Glomerular visceral epithelial cell (primary cell): ENCODE data around the gene KPNA4.
"Not testable (repeated sequence)": the region's sequence is repeated elsewhere in the genome, so short reads cannot be mapped to it uniquely, and the experiment has no call there.

ENCODE experiments used
- DNase-seq: peaks from one replicate; pipeline ENCODE4 v3.0.0-alpha.2; 2016; ENCODE audit errors: extremely low spot score

KPNA4 gene

DNA sequence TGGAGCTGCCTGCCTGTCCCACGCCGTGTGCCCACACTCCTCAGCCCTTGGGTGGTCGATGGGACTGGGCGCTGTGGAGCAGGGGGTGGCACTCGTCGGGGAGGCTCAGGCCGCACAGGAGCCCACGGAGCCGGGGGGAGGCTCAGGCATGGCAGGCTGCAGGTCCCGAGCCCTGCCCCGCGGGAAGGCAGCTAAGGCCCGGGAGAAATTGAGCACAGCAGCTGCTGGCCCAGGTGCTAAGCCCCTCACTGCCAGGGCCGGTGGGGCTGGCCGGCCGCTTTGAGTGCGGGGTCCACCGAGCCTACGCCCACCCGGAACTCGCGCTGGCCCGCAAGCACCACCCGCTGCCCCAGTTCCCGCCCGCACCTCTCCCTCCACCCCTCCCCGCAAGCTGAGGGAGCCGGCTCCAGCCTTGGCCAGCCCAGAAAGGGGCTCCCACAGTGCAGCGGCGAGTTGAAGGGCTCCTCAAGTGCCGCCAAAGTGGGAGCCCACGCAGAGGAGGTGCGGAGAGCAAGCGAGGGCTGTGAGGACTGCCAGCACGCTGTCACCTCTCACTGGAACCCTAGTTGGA, 8.7 kb upstream of the KPNA4 start:
- DNase-seq, result not testable (repeated sequence)

DNA sequence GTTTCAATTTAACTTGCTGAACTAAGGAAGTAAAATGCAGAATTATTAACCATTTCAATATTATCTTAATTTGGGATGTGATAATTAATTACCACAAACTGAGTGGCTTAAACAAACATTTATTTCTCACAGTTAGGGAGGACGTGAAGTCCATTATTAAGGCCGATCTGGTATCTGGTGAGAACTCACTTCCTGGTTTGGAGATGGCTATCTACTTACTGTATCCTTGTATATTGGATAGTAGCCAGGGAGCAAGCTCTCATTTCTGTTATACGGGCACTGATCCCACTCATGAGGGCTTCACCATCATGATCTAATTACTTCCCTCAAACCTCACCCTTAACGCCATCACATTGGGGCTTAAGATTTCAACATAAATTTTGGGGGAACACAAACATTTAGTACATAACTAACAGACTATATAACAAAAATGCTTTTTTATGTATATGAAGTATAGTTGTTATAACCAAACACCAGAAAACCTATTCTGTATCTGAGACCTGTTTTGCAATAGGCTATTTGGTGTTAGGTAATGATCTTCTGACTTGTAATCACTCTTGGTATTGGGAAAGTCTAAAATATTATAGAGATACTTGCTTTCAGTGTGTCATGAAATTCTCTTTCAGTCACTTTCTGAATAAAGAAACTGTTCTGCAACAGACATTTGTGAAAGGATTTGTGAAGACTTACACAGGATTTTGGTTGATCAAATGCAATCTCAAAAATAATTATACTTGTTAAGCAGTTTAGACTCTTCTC, 4.7 kb upstream of the KPNA4 start:
- no peak for DNase-seq

DNA sequence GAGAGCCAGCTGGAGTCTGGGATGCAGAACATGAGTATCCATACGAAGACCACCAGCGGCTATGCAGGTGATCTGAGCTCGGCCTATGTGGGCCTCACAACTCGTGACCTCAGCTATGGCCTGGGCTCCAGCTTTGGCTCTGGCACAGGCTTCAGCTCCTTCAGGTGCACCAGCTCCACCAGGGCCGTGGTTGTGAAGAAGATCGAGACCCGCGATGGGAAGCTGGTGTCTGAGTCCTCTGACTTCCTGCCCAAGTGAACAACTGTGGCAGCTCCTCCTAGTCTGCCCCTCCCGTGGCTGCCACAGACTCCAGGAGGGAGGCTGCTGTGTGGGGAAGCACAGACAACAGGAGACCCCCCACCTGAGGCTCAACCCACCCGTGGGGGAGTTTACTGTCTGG, 3.6 kb upstream of the KPNA4 start:
- no peak for DNase-seq

DNA sequence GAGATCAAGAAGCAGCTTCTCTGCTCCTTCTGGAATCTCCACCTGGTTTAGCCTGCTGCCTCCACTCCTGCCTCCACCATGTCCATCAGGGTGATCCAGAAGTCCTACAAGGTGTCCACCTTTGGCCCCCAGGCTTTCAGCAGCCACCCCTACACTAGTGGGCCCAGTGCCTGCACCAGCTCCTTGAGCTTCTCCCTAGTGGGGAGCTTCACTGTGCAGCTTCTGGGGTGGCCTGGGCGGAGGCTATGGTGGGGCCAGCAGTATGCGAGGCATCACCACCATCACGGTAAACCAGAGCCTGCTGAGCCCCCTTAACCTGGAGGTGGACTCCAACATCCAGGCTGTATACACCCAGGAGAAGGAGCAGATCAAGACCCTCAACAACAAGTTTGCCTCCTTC, 2.4 kb upstream of the KPNA4 start:
- DNase-seq, result no peak

DNA sequence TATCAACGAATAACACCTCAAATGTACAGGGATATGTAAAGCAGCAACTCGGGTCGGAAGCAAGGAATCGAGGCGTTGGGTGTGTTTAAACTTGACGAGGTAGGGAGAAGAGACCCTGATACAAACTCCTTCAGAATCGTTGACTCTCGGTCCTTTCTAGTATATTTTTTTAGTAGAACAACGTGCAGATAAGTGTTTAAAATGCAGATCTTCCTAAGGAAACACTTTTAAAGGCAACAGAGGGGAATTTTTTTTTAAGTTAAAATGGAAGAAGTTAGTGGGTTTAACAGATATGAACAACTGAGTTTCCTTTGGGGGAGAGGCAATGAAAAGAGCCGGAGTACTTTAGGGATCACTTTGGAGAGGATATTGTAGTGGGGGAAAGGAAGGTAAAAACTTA, 1.1 kb upstream of the KPNA4 start:
- DNase-seq, result no peak

DNA sequence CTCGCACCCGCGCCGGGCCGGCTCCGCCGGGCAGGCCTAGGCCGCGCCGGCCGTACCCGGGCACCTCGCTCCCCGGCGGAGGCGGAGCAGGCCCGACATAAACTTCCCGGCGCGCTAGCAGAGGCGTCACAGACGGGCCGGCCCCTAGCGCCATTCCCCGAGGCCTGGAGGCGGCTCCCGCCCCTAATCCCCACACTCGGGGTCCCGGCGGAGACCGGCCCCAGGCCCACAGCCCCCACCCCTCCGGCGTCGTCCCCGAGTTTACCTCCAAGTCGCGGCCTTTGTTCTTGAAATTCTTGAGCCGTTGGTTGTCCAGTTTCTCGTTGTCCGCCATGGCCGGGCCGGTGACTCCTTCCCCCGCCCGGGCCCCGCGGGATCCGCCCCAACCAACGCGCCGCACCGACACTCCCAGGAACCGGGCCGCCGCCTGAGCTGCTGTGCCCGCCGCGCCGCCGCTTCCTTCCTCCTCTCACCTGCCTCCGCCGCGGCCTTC, 376 bp downstream of the KPNA4 start:
- DNase-seq, result peak; percentile 60

DNA sequence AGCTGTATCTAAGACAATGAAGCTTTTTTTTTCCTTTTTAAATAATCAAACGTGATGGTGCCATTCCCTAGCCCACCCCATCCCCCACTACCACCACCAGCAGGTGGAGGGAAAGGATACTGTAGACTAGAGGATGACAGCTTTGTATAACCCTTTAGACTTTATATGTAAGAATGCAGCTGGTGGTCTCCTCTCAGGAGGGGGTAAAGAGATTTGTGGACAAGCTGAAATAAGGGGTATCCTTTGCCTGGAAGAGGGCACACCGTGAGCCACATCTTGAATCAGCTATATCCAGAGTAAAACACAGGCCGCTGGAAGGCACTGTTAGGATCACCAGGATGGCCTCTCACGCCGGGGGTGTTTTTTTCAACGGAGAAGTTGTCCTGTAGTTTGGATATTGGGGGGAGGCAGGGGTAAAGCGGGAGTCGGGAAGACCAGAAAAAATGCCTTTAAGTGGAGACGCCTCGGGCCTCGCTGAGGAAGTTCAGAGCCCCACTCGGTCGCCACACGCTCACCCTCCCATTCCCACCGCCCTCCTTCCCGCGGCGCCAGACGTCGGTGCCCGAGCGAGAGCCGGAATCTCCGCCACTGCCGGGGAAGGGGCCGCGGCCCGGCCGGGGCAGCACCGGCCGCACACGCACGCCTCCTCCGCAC, 986 bp downstream of the KPNA4 start:
- DNase-seq, result peak; percentile 9

DNA sequence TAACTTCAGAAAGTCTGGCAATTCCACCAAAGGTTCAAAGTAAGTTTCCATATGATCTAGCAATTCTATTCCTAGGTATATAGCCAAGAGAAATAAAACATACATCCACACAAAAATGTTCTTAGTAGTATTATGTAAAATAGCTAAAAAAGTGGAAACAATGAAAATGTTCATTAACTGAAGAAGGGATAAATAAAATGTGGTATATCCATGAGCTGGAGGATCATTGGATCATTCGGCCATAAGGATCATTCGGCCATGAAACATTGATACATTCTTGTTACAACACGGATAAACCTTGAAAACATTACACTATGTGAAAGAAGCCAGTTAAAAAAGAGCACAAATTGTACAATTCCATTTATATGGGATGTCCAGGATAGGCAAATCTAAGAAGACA, 2.4 kb downstream of the KPNA4 start:
- no peak for DNase-seq

DNA sequence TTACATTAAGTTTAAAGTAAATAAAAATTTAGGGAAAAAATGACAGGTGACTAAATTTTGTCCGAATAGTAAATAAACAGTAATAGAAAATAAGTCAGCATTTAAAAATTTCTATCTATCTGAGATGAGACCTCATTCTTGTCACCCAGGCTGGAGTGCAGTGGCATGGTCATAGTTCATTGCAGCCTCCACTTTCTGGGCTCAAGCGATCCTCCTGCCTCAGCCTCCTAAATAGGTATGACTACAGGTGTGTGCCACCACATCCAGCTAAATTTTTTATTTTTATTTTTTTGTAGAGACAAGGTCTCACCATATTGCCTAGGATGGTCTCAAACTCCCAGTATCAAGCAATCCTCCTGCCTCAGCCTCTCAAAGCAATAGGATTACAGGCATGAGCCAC, 7.8 kb downstream of the KPNA4 start:
- DNase-seq, result no peak

DNA sequence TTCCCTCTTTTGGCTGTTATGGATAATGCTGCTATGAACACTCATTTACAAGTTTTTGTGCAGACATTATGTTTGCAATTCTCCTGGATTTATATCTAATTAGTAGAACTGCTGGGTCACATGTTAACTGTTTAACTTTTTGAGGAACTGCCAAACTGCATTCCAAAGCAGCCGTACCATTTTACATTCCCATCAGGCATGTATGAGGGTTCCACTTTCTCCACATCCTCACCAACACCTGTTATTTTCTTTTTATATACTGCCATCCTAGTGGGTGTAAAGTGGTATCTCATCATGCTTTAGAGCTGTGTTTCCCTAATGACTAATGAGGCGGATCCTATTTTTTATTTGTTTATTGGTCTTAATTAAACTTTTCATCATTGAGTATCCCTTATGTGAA, 9.2 kb downstream of the KPNA4 start:
- no peak for DNase-seq

DNA sequence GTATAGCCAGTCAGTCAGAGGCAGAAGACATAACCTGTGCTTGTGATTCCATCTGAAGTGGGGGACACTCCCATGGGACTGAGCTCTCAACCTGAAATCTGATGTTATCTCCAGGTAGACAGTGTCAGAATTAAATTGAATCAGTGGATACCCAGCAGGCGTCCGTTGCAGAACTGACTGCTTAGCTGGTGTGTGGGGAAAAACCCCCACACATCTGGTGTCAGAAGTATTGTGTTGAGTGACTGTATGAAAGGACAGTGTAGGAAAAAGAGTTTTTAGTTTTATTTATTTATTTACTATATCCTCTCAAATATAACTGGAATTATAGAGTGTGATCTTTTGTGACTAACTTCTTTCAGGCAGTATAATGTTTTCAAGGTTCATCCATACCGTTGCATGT, 10.4 kb downstream of the KPNA4 start:
- DNase-seq, result no peak

DNA sequence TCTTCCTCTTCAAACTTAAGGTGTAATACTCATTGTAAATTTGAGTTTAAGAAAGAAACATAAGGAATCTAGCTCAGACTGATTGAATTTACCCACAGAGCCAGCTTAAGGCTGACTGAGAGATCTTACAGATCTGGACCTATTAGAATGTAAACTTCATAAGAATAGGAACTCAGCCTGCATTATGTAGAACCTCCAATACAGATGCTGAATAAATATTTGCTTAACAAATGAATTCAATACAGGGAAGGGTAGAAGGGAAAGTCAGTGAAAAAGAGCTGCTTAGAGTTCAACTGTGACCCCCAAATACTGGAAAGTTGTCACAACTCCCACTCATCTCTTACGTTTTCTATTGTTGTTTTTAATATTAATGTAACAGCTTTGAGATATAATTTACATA, 11.5 kb downstream of the KPNA4 start:
- no peak for DNase-seq

DNA sequence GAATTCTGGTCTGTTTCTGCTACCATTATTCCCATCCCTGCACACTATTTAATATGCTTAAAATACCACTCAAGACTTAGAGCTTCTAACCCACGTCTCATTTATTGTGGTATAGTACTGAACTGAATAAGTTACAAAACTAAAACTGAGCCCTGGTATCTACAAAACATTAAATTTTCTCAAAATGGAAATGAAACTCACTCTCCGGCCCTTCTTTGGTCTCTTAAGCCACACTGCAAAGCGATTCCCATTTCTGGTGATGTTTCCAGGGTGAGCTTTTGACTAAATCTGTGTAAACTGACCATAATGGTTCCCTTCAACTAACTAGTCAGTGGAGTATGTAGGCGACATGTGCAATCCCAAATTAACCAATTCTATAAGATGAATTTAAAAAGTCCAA, 18.6 kb downstream of the KPNA4 start:
- DNase-seq, result no peak

DNA sequence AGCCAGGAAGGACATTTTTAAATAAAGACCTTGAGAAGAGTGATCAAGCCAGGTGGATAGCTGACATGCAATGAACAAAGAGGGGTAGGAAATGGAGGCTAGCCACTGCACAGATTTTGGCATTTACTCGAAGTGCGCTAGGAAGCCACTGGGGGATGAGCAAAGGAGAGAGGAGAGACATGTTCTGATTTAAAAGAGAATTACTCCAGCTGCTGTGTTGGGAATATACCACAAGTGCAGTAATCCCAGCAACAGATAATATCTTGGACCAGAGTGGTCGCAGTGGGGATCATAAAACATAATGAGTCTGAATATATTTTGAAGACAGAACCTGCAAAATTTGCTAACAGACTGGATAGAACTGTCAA, 19.9 kb downstream of the KPNA4 start:
- no peak for DNase-seq

DNA sequence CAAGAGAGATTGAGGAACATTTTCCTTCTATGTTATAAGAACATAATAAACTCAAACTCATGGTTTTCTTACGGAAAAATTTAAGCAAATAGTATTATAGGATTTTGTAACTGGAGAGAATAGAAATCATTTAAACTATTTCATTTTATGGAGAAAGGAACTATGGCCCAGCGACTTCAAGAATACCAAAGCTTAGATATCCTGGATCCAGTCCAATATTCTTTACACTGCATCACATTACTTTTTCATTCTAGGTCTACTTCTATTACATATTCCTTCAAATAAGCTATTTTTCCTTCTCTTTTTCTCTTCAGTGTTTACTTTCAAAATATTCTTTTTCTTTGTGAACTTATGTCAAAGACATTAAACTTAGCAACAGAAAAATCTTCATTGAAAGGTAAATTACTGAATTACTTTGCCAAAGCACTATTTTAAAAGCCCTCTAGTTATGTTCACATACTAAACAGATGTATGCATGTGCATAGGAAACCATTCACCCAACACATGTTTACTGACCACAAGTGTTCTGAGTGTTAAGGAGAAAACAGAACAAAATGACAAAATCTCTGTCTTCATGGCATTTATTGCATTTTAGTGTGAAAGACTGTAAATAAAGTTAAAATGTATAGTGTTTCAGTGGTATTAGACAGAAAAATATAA, 20.4 kb downstream of the KPNA4 start:
- peak; percentile 32 for DNase-seq

DNA sequence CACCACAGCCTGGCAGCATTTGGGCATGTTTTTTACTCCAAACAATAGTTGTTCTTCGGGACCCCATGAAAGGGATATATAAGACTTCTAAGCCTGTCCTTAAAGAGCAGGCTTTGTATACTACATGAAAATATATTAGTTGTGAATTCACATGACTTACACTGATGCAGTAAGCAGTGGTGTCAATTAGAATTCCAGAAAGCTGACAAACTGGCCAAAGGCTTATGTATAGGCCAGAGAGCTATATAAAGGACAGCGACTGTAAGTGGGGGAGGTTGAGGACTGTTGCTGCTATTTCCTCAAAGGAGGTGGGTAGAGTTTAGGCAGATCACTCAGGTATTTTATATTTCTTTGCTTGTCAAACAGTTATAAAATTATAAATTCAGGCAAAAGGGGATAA, 24.8 kb downstream of the KPNA4 start:
- DNase-seq, result no peak

DNA sequence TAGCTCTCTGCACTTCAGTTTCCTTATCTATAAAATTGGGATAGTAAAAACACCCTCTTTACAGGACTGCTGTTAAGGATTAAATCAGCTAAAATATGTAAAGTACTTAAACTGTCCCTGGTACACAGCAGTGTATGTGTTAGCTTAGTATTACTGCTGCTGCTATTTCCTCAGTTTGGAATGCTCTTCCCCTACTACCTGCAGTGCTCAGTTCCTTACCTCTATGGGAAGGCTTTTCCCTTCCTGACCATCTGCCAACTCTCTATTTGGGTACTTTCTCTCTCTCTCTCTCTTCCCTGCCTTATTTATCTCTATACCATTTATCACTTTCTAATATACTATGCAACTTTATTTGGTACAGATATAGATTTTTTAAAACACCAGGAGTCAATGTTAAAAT, 26.5 kb downstream of the KPNA4 start:
- no peak for DNase-seq

DNA sequence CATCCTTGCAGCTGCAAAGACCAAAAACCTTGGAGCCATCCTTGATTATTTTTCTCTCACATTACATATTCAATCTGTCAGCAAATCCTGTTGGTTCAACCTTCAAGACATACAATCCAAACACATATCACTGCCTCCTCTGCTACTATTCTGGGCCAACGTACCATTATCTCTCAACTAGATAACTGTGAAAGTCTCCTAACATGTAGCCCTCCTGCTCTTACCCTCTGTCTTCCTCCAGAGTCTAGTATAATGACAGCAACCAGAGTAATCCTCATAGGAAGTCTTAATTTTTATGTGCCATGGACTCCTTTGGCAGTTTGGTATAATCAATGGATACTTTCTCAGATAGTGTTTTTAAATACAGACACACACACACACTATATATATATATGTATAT, 27.6 kb downstream of the KPNA4 start:
- no peak for DNase-seq

DNA sequence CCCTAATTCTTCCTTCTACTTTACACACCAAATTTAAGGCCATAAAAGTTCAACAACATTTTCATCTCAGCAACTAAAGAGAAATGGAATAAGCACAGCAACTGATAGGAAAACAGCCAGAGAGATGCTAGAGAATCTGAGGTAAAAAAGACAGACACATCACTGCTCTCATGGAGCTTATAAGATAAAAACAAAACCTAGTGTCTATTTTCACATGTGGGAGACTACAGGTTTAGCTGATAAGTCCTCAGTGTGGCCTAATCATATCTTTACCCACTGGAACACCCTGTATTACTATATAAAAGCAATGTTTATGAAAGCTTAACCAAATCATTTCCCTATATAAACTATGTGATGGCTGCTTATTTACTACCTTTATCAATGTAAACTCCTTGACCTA, 33.0 kb downstream of the KPNA4 start:
- DNase-seq, result no peak

DNA sequence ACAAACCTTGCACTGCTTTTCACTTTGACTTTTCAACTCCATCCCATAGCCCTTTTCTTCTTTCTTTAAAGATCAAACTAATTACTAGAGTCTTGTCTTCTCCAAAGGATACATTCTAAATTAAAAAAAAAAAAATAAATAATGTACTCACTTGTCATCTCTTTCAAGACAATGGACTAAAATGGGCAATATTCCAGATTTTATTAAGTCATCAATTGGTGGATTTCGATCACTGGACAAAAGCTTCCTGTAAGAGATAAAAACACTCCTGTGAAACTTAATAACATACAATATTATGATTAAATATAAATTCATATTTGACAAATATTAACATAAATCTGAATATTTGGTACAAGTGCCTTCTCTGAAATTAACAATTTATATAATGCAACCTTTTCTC, 34.1 kb downstream of the KPNA4 start:
- no peak for DNase-seq

DNA sequence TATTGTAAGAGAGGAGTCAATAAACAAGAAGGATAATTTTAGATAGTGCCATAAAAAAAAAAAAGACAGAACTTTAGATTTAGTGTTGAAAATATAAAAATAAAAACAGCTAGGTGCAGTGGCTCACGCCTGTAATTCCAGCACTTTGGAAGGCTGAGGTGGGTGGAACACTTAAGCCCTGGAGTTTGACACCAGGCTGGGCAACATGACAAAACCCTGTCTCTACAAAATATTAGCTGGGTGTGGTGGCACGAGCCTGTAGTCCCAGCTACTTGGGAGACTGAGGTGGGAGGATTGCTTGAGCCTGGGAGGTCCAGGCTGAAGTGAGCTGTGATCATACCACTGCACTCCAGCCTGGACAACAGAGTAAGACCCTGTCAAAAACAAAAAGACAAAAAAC, 49.0 kb downstream of the KPNA4 start:
- DNase-seq, result not testable (repeated sequence)

DNA sequence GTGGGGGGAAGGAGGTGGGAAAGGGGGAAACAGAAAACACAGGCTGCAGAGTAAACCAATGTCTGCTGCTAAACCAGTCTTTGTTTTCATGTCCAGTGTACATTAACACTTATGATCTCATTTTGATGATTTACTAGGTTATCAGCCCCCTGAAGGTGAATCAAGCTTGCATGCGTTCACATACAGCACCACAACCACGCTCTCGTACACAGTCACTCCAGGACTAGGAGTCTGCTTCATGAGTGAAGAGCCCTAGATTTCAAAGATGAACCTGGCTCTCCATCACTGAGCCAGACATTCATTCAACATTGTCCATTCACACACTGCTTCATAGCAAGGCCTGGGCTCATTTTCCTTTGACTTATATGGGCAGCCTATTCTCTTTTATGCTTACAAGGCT, 64.0 kb downstream of the KPNA4 start:
- DNase-seq, result no peak

DNA sequence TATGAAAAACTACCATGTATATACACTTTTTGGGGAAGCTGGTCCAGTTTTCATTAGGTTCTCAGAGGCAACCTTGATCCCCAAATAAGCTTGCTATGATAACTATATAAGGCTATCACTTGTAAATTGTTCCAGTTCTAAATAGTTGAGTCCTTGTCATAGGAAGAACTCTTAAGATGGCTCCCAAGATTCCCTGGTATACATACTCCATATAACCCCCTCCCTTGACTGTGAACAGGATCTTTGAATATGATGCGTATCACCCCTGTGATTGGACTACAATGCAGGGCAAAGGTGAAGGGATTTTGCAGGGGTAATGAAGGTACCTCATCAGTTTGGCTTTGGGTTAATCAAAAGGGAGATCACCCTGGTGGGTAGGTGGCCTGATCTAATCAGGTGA, 67.2 kb downstream of the KPNA4 start:
- no peak for DNase-seq
